Inferior parietal cortex (tissue), 1 donor: ENCODE measurements around the gene CCDC112.

Experiments used
- DNase-seq: peaks from one replicate; pipeline ENCODE4 v3.0.0-alpha.2; 2016; ENCODE audit errors: extremely low spot score

The CCDC112 gene

DNA sequence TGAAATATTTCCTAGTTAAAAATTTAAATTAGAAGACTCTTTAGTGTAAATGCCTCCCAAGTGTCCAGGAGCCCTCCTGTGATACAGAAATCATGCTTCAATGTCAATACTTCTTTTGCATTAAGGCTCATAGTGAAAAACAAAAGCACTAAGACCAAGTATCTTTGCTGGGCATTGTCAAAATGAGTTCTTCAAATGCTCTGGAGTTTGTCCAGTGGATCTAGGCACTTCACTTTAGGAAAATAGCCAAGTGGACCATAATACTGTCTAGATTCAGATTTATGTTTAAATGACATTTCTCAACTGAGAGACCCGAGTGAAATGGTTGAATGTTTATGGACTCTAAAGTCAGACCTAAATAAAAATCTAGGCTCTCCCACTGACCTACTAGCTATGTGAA lies 21.3 kb upstream of the CCDC112 start:
- no peak for DNase-seq

DNA sequence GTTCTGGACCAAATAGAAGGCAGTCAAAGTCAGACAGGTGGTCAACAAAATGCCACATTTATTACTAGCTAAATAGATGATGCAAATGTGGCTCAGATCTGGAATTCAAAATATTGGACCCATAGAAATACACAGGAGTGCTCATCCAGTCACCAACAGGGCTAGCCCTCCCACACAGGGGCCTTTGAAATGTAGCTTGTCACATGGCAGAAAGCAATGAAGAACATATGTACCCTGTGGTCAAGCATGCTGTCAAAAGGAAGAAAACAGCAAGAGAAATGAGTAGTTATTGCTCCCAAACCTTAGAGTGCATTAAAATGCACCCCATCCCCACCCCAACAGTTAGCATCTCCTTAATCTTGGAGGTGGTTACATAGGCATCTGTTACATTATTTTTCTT lies 20.9 kb upstream of the CCDC112 start:
- DNase-seq = no peak

DNA sequence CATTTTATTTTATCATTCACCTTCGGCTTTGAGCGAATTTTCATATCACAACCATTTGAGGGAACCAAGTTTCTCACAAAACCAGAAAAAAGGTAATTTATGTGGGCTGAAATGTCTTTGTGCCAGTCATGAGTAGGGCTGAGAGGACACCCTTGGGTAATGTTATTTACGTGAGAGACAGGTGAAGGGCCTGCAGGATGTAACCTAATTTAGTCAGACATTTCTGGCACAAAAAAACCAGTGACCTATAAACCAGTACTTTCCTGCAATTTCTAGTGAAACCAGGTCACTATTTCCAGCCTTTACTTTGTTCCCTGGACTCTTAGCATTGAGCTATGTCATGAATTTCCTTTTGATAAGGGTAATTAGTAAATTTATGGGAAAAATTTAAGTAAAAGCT lies 17.2 kb upstream of the CCDC112 start:
- no peak for DNase-seq

DNA sequence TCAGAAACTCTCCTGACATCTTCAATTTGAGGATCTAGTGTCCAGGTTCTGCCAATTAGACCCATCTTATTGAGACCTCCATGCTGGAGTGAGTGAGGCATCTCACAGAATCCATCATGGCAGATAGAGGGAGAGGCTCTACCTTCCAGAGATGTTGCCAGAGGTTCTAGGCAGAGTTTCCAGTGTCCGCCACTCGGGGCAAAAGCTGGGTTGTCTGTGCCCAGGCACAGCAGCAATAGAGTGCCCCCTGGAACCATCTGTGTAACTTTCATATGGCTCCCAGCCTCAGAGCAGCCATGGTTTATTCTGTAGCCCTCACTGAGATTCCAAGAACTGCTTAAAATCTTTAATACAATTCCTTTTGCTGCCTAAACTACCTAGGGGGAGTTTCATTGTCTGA lies 16.6 kb upstream of the CCDC112 start:
- no peak for DNase-seq

DNA sequence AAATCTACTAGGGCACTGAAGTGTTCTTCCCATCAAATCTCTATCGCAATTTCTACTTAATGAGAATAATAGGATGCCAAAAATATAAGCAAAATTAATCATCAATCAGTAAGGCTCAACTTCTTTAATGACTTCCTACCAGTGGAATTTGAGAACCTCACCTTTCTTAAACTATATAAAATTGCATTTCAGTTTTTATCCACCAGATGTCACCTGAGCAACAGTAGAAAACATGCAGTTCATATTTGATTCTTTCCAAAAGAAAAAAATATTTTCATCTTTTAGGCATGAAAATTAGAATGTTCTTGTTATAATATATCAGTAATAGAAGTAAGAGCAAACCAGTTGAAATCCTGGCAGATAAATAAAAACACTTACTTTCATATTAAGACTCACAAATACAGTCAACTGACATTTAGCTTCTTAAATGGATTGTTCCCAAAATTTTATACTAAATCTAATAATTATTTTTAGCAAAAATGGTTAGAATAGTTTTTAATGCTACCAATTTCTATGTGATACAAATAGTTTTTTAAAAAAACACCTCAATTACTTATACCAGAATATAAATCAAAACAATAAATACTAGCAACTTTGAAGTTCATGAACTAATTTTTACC lies 13.4 kb upstream of the CCDC112 start:
- DNase-seq = peak; percentile 77

DNA sequence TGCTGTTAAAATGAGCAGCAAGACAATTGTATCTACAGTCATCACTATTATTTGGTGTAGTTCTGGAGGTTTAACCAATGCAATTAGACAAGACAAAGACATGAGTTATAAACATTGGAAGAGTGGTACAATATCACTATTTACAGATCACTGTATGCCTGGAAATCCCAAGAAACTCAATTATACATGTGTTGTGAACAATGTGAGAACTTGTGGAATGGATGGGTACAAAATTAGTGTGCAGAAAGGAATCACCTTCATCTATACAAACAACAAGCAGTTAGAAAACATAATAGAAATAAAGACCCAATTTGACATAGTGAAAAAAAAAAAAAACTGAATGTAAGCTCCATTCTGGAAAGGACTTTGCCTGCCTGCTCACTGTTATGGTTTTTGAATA lies 12.4 kb upstream of the CCDC112 start:
- DNase-seq = no peak

DNA sequence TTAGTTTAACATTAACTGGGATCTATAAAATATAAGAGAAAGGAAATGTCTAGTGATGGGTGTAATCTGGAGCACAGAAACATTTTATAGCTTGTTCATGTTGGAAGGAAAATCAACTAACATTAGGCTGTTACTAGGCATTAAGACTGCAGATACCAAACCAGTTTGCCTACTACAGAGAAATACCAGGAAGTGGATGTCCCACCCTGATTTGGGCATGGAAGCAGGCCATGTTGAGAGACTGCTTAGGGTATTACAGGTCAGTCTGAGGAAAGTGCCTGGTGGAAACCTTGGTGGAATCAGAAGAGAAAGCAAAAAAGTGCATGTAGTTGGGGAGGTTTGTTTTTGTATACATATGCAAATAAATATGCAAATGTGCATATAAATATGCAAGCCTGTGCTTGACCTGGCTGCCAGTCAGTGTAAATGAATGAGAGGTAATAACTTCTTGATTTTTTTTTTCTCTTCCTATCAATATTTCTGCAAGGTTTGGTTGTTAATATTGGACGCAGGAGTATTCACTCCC lies 9.6 kb upstream of the CCDC112 start:
- no peak for DNase-seq

DNA sequence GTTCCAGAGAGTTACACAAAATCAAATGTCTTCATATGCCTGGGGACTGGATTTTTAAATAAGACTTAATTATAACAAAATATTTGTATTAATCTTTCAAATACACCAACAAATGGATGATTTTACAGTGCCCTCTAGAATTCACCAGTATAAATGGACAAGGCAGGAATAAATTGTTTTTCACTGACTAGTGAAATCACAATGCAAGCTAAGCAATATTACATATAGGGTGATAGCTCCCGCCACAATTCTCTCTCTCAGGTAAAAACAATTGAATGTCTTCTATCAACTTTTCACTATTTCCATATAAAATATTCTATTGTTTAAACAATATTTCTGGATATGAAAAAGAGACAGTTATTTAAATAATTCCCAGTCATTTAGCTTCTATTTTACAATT lies 8.0 kb upstream of the CCDC112 start:
- DNase-seq = no peak

DNA sequence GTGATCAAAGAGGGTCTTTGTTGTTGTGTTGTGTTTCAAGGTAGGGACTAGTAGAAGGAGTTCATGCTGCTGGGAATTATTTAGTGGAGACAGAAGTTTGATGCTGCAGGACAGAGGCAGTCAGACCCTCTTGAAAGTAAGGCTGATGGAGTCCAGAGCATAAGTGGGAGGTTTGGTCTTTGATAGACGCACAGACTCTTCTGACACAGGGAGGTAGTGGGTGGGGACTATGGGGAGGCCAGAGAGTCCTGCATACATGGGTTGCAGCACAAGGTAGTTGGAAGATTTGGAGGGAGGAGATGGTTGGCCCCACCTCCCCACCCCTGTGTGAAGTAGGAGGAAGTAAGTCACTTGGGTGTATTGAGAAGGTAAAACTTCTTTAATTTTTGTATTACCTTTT lies 2.4 kb upstream of the CCDC112 start:
- no peak for DNase-seq

DNA sequence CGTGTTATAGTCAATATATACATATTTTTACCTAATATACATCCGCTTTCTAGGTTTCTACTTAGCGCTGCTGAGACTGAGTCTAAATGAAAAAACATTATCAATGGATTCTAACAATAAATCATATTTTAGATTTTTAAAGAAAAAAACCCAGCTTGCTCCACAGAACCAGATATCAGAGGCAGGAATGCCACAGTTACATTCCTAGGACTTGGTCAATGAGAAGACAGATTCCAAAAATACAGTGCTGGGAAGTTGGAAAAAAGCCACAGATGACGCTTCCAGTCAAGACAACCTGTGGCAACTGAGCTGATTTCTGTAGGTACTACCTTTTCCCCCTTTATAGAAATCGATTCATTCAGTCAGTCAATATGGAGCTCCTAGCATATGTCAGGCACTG lies 577 bp upstream of the CCDC112 start:
- no peak for DNase-seq

DNA sequence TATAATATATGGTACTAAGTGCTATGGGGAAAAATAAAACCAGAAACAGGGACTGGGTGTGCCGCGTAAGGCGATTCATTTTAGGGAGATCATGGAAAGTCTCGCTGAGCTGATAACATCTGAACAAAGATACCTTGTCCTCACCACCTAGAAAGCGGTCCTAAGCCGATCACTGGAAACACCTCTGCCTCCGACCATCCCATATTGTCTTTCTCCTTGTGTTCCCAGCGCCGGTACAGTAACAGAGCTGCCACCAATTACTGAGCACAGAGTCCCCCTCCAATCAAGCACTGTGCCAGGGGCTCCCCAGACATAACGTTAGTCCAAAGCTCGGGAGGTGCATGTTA lies 704 bp downstream of the CCDC112 start:
- no peak for DNase-seq

DNA sequence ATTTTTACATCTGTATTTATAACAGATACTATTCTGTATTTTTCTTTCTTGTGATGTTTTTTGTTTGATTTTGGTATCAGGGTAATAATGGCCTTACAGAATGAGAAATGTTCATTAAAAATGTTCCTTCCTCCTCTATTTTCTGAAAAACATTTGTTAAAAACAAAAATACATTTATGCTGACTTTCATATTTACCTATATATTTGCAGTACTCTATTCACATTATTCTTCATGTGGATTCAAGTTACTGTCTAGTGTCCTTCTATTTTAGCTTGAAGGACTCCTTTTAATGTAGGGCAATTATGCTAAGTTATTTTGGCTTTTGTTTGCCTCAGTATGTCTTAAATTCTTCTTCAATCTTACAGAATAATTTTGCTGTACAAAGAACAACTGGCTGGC lies 5.1 kb downstream of the CCDC112 start:
- no peak for DNase-seq

DNA sequence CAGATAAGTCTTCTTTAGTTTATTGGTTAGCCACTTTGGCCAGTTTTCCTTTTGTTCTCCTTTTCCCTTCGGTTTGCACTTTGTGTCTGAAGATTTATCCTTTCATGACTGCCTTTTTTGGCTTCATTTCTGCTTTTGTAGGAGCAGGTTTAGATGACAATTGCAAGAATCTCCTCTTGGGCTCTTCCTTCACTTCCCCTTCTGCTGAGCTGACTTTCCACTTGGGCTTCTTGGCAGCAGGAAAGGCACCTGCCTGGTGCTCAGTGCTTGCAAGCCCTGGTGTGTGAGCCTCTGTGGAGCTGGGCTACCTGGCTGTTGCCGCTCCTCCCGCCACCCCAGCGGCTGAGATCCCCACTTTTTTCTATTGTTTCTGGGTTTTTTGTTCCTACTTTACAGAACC lies 7.3 kb downstream of the CCDC112 start:
- DNase-seq = no peak

DNA sequence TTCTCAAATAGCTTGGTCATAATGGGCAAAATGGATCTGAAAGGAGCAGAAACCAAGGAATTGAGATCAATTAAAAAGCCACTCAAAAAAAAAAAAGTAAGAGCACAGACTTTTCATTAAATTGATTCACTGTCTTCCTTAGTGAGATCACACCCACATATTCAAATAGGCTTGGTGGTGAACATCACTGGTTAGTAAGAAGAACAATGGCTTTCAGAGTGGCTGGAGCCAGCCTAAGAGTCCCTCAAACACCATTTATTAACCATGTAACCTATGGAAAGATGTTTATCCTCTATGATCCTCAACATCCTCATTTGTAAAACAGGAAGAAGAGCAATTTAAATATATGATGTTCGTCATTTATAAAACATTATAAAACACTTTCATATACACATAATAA lies 12.4 kb downstream of the CCDC112 start:
- DNase-seq = no peak

DNA sequence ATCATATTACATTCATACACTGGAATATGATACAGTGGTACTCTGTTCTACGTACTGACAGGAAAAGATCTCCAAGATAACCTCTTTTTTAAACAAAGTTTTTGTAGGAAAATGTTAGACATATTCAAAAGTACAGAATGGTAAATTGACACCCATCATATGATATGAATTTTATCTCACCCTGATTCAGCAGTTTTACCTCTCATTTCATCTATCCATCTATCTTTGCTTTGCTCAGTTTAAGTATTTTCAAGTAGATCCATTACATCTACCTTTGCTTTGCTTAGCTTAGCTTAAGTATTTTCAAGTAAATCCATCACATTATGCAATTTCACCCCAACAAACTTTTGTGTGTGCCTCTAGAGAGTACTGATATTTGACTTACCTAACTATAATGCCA lies 14.3 kb downstream of the CCDC112 start:
- no peak for DNase-seq

DNA sequence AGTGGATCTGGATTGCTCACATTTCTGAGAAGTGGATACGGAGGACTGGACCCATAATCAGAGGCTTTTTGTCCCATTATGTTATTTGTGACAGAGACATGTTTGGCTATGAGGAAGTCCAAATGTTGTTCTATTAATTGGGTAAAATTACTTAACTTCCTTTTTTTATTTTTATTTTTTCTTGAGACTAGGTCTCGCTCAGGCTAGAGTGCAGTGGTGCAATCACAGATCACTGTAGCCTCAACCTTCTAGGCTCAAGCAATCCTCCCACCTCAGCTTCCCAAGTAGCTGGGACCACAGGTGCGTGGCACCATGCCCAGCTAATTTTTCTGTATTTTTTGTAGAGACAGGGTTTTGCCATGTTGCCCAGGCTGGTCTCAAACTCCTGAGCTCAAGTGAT lies 21.9 kb downstream of the CCDC112 start:
- DNase-seq = no peak

DNA sequence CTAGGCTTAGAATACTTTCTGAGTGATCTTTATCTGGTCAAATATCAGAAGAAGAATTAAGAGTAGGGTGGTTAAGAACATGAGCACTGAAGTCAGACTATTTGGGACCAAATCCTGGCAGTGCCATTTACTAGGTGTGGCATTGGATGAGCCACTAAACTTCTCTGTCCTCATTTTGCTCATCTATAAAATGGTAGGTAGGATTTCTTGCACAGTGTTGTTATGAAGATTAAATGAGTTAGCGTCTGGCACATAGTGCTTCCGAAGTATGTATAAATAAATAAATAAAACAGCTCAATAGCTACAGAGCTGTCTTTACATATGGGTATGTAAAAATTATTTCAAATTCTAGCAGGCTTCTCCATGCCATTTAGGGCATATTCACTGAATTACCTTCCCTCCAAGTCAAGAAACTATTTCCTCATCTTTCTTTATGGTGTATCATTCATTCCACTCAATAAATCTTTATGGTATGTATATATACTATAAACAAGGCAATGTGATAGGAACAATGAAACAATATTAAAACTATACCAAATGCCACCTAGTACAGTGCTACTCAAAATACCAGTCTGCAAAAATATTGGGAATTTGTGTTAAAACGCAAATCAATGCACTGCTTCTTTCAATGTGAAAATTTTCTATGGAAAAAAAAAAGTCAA lies 24.0 kb downstream of the CCDC112 start:
- DNase-seq = no peak

DNA sequence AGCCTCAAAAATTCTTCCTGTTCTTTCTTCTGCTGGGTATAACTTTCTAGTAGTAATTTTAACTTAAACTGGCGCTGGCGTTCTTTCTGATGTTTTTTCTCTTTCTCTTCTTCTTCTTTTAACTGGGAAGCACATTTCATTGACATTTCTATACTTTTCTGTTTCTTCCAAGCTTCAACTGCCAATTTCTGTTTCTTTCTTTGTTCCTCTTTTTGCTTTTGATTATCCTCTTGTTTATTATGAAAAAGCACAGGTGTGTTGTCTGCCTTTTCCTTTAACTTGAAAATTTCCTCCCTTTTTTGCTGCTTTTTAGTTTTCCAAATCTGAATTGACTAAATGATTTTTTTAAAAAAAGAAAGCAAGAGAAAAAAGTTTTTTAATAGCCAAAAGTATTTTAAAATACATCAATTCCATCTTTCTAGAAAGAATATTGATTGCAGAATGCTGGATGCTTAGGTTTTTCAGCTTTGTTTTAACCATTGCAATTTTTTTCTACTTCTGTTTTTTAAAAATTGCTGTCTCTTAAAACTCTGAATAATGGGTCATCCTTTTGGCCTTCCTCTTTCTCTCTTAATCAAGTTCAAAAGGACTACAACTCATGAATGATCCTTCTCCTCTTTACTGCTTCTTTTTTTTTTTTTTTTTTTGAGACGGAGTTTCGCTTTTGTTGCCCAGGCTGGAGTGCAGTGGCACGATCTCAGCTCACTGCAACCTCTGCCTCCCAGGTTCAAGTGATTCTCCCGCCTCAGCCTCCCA lies 25.0 kb downstream of the CCDC112 start:
- no peak for DNase-seq

DNA sequence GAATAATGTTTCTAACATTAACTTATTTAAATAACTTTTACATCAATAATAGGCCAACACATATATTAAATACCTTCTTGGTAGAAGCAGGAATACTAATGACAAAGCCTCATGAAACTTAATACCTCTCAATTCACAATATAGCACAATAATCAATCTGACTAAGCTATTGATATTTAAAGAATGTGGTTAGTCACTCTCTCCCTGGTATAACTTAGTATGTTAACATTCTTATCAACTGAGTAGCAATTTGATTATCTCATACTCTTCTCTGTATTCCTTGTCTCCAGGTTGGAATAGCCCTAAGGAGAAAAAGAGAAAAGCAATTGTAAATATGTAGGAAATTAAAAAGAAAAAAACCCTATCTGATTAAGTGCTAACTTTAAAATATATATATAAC lies 28.8 kb downstream of the CCDC112 start:
- DNase-seq = no peak

DNA sequence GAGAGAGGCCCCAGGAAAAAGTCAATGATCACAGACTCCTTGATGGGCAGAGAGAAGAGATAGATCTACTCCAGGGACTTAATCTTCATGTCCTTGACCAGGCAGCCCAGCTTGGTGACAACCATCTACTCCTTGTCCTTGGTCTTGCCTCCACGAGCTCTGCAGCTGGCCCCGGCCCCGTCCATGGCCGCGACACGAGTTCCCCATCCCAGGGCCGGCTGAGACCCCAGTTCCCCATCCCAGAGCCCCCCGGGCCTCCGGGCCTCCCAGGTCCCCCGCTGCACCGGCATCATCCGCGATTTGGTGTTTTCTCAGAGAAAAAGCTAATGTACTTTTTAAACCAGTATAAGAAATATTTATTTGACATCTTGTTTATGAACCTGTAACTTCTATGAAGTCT lies 31.2 kb downstream of the CCDC112 start:
- no peak for DNase-seq

DNA sequence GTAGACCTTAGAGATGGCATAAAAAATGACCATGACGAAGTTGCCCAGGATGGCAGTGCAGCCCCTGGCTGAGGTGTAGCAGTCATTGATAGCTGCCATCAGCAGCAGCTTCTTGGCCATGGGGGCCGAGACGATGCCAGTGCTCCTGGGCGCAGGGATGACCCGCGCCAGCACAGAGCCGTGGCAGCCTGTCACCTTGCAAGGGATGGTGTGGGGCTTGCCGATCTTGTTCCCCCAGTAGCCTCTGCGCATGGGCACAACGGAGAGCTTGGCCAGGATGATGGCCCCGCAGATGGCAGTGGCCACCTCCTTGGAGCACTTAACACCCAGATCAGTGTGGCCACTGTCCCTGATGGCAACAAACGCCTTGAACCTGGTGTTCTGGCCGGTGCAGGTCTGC lies 31.7 kb downstream of the CCDC112 start:
- DNase-seq = no peak

DNA sequence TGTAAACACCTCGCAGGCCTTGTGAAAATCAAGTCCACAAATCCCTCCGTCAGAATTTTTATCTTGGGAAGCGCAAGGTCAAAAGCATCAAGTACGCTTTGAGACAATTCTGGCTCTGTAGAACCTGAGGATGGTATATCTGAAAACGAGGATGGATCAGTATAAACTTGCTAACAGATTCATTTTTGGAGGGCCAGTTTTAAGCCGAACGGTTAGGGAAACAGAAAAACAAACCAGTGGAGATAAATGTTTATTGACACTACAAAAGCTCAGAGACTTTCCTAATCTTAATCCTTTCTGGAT lies 33.4 kb downstream of the CCDC112 start:
- DNase-seq = no peak

DNA sequence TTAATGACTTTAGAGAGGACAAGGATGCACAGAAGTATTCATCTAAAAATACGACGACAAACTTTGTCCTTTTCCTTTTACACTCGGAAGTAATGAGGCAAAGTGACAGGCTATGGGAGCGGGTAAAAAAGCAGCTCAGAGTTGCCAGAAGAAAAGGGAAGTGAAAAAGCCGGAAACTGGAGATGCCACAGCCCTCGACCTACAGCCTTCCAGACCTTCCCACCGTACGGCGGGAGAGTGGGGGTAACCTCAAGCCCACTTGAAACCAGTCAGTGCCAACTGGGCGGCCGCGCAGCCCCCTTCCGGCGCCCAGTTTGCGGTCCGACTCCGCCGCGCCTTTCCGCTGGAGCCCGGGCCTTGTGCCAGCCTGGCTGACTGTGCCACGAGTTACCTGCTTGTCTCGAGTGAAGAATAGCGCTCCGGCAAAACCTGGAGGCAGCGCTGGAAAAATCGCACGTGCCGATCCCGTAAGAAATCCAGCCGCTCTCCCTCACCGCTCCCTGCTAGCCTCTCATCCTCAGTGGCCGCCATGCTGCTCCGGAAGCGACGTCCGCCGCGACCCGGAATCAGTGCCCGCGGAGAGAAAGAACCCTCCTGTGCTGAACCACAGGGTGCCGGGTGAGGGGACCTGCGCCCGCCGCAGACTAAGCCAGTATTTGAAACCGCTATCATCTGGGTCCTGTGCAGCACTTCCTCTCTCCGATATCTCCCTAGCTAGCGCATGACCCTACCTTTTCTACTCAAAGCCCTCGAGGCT lies 34.0 kb downstream of the CCDC112 start, which contains the start of gene PGGT1B:
Gene PGGT1B, minus strand, starts transcription at position 557 of the 757 bp plus-strand sequence. Its CDS starts 26 bp downstream, at position 531.
- peak; percentile 86 for DNase-seq
